ENCODE measurements around the gene P2RY8. TPM values are rescaled to one million over a fixed set of nuclear protein-coding genes. Genes with fewer than 3 reads are reported as not detected.

P2RY8 gene
- total RNA-seq, 3 donors from 2014 or later: 1.3 to 3.2 (median 1.5) TPM

GRCh38 chrX:1511150-1511549 lies 25.8 kb downstream of the P2RY8 start:
- TF ChIP-seq POLR2AphosphoS5 (IDR thresholded peaks at IDR 0.05): no peak
- Histone ChIP-seq H3K27me3 (no peaks in the 10 kb centered on the region), H3K36me3 (no peaks in the 10 kb centered on the region), H3K4me3 (no peak overlapping the region), H3K27ac (no peak overlapping the region), H3K9me3 (peaks cover 9% of the 10 kb centered on the region in 2 donors), H3K4me1 (no peaks in the 10 kb centered on the region)
- intact Hi-C loops (cut with DNase I; ENCODE audit: low total_unique reads): no loop called here
- DNase-seq (ENCODE audit: low spot score in 2 of 2): no peak

- Histone ChIP-seq H3K27me3 (no peaks in the 10 kb centered on the region), H3K27ac (no peak overlapping the region), H3K4me3 (no peak overlapping the region), H3K4me1 (no peaks in the 10 kb centered on the region), H3K36me3 (no peaks in the 10 kb centered on the region), H3K9me3 (peaks cover 9% of the 10 kb centered on the region in 2 donors)
- no peak for DNase-seq (ENCODE audit: low spot score in 2 of 2)
- intact Hi-C loops (cut with DNase I; ENCODE audit: low total_unique reads): no loop called here
- TF ChIP-seq POLR2A (IDR thresholded peaks at IDR 0.05): no peak
- TF ChIP-seq CTCF (IDR thresholded peaks at IDR 0.05): no peak
- no peak for TF ChIP-seq POLR2AphosphoS5 (IDR thresholded peaks at IDR 0.05)
These were observed 29.2 kb downstream of the P2RY8 start for GRCh38 chrX:1507511-1508463.

GRCh38 chrX:1506916-1507315 lies 30.1 kb downstream of the P2RY8 start:
- H3K4me3 ChIP-seq: no peak overlapping the region
- peaks cover 6 to 9% of the 10 kb centered on the region in 2 donors for H3K9me3 ChIP-seq
- intact Hi-C loops (cut with DNase I; ENCODE audit: low total_unique reads): no loop called here
- no peaks in the 10 kb centered on the region for H3K36me3 ChIP-seq
- H3K27me3 ChIP-seq: no peaks in the 10 kb centered on the region
- H3K4me1 ChIP-seq: no peaks in the 10 kb centered on the region
- no peak overlapping the region for H3K27ac ChIP-seq
- TF ChIP-seq POLR2AphosphoS5 (IDR thresholded peaks at IDR 0.05) (no peak), CTCF (IDR thresholded peaks at IDR 0.05) (no peak), POLR2A (IDR thresholded peaks at IDR 0.05) (no peak)
- DNase-seq (ENCODE audit: low spot score in 2 of 2): no peak

GRCh38 chrX:1502853-1503252 lies 34.1 kb downstream of the P2RY8 start:
- Histone ChIP-seq H3K36me3 (no peaks in the 10 kb centered on the region), H3K4me1 (no peaks in the 10 kb centered on the region), H3K27me3 (no peaks in the 10 kb centered on the region), H3K4me3 (no peak overlapping the region), H3K9me3 (no peaks in the 10 kb centered on the region), H3K27ac (no peak overlapping the region)
- intact Hi-C loops (cut with DNase I; ENCODE audit: low total_unique reads): no loop called here
- no peak for DNase-seq (ENCODE audit: low spot score in 2 of 2)
- TF ChIP-seq CTCF (IDR thresholded peaks at IDR 0.05) (no peak), POLR2A (IDR thresholded peaks at IDR 0.05) (no peak), POLR2AphosphoS5 (IDR thresholded peaks at IDR 0.05) (no peak)

GRCh38 chrX:1502241-1502640 lies 34.7 kb downstream of the P2RY8 start:
- intact Hi-C loops (cut with DNase I; ENCODE audit: low total_unique reads): no loop called here
- no peak overlapping the region for H3K4me3 ChIP-seq
- no peaks in the 10 kb centered on the region for H3K9me3 ChIP-seq
- no peaks in the 10 kb centered on the region for H3K36me3 ChIP-seq
- H3K4me1 ChIP-seq: no peaks in the 10 kb centered on the region
- DNase-seq (ENCODE audit: low spot score in 2 of 2): no peak
- no peak overlapping the region for H3K27ac ChIP-seq
- TF ChIP-seq CTCF (IDR thresholded peaks at IDR 0.05) (no peak), POLR2AphosphoS5 (IDR thresholded peaks at IDR 0.05) (no peak), POLR2A (IDR thresholded peaks at IDR 0.05) (no peak)
- no peaks in the 10 kb centered on the region for H3K27me3 ChIP-seq
